Peyer's patch (tissue), 4 donors: ENCODE results near the gene KMT2E.

Experiments
- CTCF ChIP-seq, 6 experiments: fragments of 450-650 bp in 4 of 6; fragments of 200-600 bp in 2 of 6; sonication (generic) in 1 of 6; IDR thresholded peaks; one replicate each; pipeline ENCODE4 v1.5.1; 2017 to 2019; ENCODE audit warnings: antibody characterized with exemption in 6 of 6, mild to moderate bottlenecking in 3 of 6, moderate library complexity in 1 of 6
- POLR2A ChIP-seq, 2 donors: fragments of 450-650 bp; IDR thresholded peaks; one replicate each; pipeline ENCODE4 v1.5.1; 2017; ENCODE audit warnings: antibody characterized with exemption in 2 of 2, mild to moderate bottlenecking in 2 of 2, moderate library complexity in 2 of 2

GRCh38 chr7:104982308-104983075 is 31.5 kb upstream of the KMT2E start:
- TF ChIP-seq CTCF (IDR thresholded peaks at IDR 0.05) (peak in 1 of 6 experiments; percentile 6), POLR2A (IDR thresholded peaks at IDR 0.05) (peak in 1 of 2 donors; percentile 10)
